Esophagus mucosa (tissue), 1 donor: ENCODE results near the gene TMEM117. TPM values are rescaled to one million over a fixed set of nuclear protein-coding genes. Genes with fewer than 3 reads are reported as not detected.
"Not testable (repeated sequence)": the region's sequence is repeated elsewhere in the genome, so short reads cannot be mapped to it uniquely, and the experiment has no call there.

Experiments
- ATAC-seq: fragments of 200-7000 bp; cut with Tn5 transposase; one replicate; pipeline ENCODE4 v1.9.1; 2020
- total RNA-seq: library from RNA; stranded (reverse); gene quantifications from one replicate; pipeline ENCODE4 v1.2.4, GENCODE V29; 2023
- donor health status: DM: yes; HTN: yes; CAD: no.

TMEM117 gene
- total RNA-seq, 1 donor from 2014 or later: 14.3 TPM

DNA sequence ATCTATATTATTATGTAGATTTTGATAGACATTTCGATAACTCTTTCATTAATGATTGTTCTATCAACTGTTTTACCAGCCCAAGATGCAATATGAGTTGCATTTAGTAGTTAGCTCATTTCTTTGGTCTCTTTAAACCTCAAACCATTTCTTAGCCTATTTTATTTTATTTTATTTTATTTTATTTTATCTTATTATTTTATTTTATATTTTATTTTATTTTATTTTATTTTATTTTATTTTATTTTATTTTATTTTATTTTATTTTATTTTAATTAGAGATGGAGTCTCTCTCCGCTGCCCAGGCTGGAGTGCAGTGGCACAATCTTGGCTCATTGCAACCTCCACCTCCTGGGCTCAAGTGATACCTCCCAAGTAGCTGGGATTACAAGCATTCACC, 191.0 kb downstream of the TMEM117 start:
- not testable (repeated sequence) for ATAC-seq

DNA sequence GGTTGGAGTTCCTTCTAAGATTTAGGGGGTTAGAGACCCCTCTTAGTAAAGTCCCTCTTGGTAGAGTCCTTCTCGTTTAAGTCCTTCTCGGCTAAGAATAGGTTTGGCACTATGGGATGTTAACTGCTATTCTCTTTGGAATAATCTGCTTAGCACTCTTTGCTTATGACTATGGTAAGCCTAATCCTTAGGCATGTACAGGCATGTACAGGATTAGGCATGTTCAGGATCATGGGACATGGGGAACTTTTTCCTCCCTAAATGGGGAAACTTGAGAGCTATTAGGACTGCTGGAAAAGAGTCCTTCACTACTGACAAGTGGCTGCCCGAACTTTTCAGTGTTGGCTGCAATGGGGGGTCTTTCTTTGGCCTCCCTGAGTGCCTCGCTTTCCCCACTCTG, 193.3 kb downstream of the TMEM117 start:
- ATAC-seq: peak; percentile 29

DNA sequence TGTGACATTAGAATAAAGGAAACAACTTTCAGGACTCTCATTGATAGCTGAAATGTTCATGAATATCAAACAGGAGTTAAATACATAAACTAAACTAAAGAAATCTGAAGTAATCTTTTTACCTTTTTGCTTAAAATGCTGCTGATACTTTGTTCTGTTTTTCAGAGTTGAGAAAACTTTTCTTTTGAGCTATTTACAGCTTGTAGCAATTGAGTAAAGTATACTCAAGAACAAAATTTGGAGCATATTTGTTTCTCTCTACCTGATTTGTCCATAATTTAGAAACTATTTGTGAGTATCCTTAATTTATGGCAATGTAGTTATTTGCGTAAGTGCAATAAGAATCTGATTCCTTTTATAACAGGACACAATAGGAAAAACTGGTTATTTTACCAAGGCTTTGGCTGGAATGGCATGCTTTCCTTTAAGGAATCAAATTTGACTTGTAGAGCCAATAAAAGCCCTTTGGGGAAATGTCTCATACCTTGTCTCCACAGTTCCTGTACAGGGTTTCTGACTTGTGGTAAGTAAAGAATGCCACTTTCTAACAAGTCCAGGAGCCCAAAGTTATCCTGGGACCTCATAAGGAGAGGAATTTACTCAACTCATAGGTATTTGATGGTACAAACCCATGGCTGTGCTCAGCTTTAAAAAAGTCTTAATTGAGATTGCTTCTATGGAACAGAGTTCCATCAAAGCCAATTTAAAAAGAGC, 195.7 kb downstream of the TMEM117 start:
- ATAC-seq: no peak

DNA sequence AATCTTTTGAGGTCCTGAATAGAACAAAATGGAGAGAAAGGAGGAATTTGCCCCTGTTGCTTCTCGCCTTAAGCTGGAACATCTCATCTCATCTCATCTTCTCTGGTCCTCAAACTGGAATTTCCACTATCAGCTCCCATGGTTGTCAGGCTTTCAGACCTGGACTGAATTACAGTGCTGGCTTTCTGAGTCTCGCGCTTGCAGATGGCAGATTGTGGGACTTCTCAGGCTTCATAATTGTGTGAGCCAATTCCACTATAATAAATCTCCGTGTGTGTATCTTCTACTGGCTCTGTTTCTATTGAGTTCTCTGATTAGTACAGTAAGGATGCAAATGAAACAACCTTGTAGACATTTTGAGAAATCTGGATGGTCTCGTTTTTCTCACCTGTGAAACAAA, 199.0 kb downstream of the TMEM117 start:
- ATAC-seq: no peak

DNA sequence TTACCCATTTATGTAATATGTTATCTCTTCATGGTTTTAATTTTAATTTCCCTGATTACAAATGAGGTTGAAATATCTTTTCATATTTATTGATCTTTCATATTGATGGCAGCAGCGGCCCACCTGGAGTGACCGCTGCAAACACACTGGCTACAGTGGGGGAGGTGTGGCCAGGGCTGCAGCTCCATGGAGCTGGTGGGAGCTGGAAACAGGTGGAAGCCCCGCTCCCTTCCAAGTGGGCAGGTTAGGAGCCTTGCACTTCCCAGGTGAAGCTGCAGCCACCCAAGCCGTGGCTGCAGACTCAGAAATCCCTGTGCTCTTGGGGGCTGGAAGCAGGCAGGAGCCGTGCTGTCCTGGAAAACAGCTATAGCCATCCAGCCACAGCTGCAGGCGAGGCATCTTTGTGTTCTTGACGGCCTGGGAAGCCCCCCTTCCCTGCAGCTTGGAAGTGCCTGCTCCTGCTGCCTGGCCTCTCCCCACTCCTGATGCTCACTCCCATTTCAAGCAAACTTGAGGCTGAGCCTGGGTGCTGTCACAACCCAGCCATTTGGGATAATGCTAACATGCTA, 201.1 kb downstream of the TMEM117 start:
- no peak for ATAC-seq

DNA sequence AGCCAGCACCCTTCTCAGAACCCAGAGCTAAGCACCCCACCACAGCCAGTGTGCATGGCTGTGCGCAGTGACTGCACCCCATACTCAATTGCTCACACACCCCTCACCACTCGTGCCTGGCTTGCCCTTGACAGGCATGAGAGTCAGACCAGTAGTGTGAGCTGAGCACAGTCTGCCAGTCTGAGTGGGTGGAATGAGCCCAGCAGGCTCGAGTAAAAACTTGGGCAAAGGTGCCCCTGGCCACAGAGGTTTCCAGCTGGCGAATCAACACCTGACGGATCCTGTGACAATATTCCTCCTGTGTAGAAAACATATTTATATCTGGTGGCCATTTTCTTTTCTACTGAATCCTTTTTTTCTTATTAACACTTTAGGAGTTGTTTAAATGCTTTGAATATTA, 202.5 kb downstream of the TMEM117 start:
- ATAC-seq: no peak

DNA sequence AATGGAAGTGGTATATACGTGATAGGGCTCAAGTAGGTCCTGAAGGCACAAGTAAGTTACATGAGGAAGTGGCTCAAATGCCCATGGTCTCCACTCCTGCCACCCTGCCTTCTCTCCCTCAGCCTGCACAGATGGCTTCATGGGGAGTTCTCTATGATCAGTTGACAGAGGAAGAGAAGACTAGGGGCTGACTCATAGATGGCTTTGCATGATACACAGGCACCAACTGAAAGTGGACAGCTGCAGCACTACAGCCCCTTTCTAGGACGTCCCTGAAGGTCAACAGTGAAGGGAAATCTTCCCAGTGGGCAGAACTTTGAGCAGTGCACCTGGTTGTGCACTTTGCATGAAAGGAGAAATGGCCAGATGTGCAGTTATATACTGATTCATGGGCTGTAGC, 208.6 kb downstream of the TMEM117 start:
- not testable (repeated sequence) for ATAC-seq

DNA sequence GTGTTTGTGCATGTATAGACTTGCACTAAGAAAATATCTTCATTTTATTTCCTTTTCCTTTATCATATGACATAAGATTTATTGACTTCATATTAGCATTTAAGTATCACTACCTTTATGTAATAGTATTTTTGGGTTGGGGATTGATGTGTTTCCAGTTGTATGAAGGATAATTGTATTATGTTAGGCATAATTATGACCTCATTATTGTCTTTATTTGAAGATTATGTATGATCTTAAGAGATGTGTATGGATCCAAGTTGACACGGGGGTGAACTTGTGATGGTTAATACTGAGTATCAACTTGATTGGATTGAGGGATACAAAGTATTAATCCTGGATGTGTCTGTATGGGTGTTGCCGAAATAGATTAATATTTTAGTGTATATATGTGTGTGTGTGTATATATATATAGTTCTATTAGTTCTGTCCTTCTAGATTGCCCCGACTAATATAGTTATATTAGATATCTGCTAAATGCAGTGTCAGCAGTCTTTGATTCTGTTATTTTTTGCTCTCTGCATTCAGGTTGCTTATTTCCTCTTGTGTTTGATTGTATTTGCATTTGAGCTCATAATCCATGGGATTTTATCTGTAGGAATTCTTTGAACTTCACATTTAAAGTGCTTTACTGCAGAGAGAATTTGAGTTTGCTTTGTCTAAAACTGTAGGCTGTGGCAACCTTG, 211.0 kb downstream of the TMEM117 start:
- ATAC-seq: no peak

DNA sequence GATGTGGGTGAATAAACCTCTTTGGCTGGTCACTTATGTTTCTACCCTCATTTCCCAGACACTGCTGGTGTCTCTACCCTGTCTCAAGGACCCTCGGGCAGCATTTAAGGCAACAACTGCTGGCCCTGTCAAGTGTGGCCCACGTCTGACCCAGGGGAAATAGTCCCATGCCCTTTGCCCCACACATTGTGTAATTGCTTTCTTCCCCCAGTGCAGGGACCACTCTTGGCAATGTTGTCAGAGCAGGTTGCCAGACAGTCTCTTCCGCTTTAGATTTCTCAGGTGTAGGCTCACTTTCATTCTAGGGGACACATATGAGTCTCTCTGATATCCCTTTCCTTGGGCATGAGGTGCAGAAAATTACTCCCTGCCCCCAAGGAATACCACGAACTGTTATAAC, 216.7 kb downstream of the TMEM117 start:
- ATAC-seq: no peak

DNA sequence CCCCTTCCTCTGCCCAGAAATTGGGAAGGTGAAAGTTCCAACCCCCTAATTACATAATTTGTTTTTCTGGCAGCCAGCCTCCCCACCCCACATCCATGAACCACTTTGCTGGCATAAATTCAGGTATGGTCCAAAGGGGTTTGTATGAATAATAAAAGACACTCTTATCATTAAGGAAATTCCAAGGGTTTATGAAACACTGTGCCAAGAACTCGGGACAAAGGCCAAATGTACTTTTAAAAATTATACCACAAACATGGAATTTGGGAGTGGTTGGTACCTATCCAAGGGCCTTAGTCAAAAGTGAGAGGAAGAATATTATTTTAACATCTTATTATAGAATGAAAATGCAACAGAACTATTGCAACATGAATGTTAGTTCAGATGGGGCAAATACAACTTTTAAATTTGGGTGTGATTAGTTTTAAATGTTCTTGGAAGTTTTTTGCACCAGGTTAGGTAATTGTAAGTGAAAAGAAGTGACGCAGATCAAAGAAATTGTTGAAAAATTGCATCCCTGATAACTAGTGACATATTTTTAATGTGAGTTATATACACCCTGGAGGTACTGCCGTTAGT, 217.8 kb downstream of the TMEM117 start:
- ATAC-seq: no peak

DNA sequence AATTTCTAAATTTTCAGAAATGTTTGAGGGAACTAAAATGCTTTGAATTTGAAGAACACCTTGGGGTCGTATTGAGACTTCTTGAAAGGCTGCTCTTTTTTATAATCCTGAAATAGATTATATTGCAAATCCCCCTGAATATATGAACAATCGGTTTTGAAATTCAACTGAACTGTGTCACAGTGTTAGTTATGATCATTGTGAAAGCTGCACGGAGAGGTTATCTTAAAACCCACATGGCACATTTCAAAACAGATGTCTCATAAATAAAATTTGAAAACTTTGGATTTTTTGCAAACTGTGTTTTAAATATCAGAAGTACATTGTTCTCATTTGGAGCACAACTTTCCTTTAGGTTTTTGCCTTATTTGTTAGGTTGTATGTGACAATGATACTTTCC, 218.4 kb downstream of the TMEM117 start:
- no peak for ATAC-seq

DNA sequence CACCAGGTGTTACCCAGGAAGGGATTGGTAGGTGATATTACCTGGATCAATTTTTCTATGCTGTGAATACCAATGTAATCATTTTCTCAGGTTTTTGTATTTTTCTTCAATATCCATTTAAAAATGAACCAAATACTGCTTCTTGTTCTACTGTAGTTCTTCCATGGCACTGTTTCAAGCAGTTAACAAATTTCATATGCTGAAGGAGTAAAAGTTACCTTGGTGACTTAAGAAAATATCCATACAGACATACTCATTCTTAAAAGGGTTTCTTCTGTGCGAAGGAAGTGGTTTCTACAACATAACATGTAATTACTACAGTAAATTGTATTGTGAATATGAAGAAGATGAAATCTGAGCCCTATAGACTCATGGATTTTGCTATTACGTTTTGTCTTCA, 222.5 kb downstream of the TMEM117 start:
- no peak for ATAC-seq

DNA sequence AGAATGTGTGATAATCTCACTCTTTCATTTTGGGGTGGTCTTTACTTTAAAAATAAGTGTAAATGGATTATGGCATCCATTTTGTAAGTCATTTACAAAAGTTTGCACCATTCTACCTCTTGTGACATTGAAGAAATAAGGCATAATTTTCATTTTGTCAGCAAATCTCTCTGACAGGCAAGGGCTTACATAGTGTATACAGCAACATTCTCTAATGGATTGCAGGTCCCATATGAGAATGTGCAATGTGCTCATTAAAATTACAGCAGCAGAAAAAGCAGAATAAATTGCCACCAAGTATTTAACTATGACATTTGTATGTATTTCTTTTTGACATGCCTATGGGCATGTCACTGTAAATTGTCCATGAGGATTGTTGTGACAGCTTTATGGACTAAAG, 223.6 kb downstream of the TMEM117 start:
- no peak for ATAC-seq

DNA sequence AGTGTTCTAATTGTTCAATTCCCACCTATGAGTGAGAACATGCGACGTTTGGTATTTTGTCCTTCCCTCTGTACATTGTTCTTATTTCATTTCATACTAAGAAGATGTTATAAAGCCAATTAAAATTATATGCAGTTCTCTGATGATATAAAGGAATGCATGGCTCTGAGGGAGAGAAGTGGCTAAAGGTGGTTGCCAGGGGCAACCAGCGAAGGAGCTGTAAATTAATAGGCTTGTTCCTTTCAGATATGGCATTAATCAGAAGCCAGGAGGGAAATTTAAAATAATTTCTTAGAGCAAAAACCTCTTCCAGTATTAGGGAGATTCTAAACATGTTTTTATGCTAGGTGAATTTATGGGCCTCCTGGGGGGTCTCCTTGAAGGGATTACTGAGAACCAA, 227.8 kb downstream of the TMEM117 start:
- no peak for ATAC-seq

DNA sequence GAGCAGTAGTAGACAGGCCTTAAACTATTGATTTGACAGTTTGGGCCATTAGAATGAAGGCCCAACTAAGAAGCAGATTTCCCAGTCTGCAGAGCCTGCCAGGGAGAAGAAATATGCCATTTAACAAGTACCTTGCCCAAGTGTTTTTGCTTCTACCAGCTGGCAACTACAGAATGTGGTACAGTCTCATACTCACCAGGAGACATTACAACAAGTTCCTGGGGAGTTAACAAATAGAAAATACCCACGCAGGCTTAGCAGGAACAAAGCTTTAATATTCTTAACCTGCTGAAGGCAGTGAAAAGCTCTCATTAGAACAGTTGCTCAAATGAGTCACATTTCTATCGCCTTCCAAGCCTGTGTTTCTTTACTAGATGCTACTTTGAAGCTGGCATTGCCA, 241.0 kb downstream of the TMEM117 start:
- ATAC-seq: peak; percentile 72

DNA sequence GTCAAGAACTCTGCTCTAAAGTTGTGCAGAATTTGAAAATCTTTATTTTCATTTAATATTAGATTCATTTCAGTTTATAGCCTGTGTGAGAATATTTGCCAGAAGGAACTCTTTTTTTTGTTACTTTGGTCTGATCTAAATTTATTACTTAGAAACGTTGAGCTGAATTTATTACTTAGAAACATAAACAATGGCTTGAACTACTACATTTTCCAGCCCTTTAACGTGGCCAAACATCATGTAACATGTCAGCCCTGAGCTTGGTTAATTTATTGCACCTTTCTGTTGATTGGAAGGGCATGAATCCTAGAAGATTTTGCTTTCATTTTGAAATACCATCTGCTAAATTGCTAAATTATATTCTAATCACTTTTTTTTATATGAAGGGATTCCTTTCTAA, 241.4 kb downstream of the TMEM117 start:
- no peak for ATAC-seq

DNA sequence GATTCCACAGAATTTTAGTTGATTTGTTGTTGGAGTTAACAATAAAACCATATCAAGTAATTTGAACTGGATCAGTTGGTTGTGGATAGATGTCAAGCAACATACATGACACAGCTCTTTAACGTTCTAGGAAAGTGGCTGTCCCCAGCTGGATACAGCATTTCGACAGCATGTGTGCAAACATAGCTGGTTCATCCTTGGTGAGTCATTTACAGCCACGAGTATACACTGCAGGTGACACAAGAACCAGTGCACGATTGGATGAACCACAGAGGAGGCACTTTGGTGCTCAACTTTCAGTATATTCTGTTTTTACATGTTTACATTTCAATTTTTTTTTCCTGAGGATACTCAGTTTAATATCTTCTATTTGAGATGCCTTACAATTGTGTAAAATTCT, 242.4 kb downstream of the TMEM117 start:
- peak; percentile 52 for ATAC-seq

DNA sequence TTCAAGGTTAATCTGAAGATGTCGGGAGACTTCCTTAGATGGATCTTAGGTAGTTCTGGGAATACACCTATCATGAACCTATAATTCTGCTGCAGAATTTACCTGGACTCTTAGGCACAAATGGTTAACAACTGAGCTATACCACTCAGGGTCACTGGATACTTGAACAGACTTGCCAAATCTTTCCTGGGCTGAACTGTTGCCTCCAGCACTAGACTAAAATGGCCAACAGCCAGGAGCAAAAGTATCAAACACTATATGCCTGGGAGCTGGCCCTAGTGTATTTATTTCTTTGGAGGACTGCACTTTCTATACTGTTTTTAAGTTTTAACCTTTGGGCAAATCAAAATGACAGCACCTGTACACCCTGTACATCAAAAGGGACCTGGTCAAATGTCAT, 252.8 kb downstream of the TMEM117 start:
- ATAC-seq: no peak

DNA sequence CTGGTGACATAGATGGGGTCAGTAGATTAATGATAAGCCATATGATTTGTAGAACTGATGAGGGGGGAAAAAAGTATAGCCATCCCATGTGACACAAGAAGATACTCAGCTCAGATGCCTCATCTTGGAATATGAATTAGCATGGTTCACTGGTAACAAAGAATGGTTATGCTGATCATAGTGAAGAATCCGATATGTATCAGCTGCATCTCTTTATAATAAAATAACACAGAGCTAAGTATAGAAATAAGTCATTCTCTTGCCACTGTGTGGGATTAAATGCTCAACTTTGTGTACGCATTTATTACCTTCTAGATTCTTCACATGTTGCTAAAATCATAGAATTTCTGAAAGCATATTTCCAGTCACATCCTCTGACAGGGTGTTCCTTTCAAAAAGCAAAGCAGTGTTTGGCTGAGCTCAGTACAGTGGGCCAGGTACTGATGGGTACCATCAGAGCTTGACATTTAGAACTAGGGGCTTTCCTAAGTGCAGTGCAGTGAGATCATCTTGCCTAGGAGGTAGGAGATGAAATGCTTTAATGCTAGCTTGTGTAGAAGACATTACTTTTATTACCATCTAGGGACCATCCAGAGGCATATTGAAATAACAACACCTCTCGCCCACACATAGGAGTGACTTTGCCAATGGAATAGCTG, 256.2 kb downstream of the TMEM117 start:
- ATAC-seq: no peak

DNA sequence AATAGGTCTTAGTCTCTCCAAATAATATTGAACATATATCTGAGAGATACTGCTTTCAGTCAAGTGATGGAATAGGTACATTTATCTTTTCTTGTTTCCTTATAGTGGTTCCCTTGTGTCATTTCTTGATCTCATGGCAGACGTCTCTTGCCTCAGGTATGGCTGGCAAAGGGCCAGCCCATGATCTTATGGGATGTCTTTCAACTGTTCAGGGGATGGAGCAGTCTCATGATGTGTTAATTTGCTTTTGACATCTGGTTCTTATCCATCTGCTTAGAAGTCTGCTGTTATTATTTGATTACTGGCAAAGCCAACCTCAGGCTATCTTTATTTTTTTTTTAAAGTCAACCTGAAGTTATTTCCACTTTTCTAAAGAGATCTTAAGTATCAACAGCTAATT, 262.9 kb downstream of the TMEM117 start:
- ATAC-seq: no peak

DNA sequence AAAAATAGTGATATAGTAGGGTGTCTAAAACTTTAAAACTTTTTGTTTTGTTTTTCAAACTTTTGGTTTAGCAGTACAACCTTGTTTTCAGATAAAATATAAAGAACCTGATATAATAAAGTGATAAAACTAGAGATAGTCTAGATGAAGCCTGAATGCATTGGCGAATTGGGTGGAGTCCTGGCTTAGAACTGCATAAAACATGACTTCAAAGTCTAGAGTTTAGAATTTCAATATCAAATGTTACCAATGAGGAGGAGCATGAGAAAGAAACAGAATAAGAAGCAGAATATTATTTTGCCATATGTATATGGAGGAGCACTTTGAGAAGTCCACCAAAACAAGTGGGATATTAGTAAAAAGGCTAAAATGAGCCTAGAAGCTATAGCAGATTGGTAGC, 263.6 kb downstream of the TMEM117 start:
- no peak for ATAC-seq

DNA sequence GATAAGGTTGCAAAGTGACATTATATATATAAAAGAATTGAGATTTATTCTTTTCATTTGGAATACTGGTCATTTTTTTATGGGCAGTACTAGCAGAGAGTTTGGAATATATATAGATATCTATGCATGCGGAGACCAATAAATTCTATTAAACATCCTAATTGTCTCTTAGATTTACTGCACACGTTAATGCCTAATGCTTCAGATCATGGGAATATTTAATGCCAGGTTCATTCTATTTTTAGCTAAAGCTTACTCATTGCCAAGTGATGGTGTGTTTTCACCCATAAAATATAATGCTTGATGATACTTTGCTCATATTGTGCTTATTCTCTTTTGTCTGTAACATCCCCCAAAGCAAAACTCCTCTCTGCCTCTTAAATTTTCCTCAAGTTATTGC, 264.4 kb downstream of the TMEM117 start:
- ATAC-seq: no peak

DNA sequence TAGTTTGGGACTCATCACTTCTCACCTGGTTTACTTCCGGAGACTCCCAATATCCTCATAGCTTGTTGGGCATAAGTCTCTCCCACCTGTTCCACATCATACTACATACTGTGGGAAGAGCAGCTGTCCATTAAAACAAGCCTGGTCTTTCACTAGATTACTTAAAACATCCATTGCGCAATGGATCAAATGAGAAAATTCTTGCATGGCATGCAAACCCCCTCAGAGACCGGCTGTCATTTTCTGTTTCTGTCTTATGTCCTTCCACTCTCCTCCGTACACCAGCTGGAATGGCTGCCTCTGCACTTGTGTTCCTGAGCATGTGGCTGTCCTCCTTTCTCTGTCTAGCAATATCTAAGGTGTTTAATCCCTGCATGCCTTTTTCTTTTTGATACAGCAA, 265.6 kb downstream of the TMEM117 start:
- no peak for ATAC-seq
